ENCODE measurements around the gene ZNF516. TPM values are rescaled to one million over a fixed set of nuclear protein-coding genes. Genes with fewer than 3 reads are reported as not detected.
A peak's percentile ranks its signal among the peaks of the same experiment; 100 is the strongest.

Gene ZNF516
- total RNA-seq, 1 experiment from 2014 or later = 22.6 TPM

- Histone ChIP-seq H2BK120ac (ENCODE audit: low read depth, low read length, poor library complexity, severe bottlenecking) (no peak overlapping the region), H3K9ac (ENCODE audit: extremely low read depth, insufficient read length, low read length) (no peak overlapping the region), H4K5ac (ENCODE audit: insufficient read length, low read depth, low read length) (no peak overlapping the region), H3K23ac (ENCODE audit: insufficient read length, low read depth, low read length) (no peak overlapping the region), H3K4me2 (ENCODE audit: insufficient read depth, insufficient read length, low read length) (no peak overlapping the region), H2BK12ac (ENCODE audit: insufficient read length, low read depth, low read length) (no peak overlapping the region), H3K56ac (ENCODE audit: insufficient read length, low read depth, low read length) (no peak overlapping the region), H3K4ac (ENCODE audit: low read depth, low read length) (no peak overlapping the region), H3K9me3 (ENCODE audit: control insufficient read depth, low read depth, low read length) (no peaks in the 10 kb centered on the region), H3K14ac (ENCODE audit: insufficient read depth, low read length) (no peak overlapping the region), H3K27ac (ENCODE audit: insufficient read length, low read depth, low read length) (no peak overlapping the region), H4K20me1 (ENCODE audit: control insufficient read depth, insufficient read depth, insufficient read length) (no peaks in the 10 kb centered on the region), H3K4me1 (ENCODE audit: insufficient read depth, low read length) (0 out of 2 replicates have a peak, but pooled peaks cover 2% of the 10 kb centered on the region), H3K79me1 (ENCODE audit: insufficient read depth, low read depth, low read length, poor library complexity, severe bottlenecking) (no peaks in the 10 kb centered on the region), H3K18ac (ENCODE audit: insufficient read length, low read depth, low read length) (no peak overlapping the region), H4K91ac (ENCODE audit: insufficient read length, low read depth, low read length) (no peak overlapping the region), H3K79me2 (ENCODE audit: insufficient read depth, low read length) (no peaks in the 10 kb centered on the region), H2AFZ (ENCODE audit: low read length) (no peak overlapping the region), H3K27me3 (ENCODE audit: insufficient read depth, low read length) (no peaks in the 10 kb centered on the region; the same call in 1 of the 2 replicates), H2BK5ac (ENCODE audit: insufficient read length, low read length) (no peak overlapping the region), H3T11ph (ENCODE audit: low read length) (no peak overlapping the region), H3K23me2 (ENCODE audit: insufficient read length, low read depth, low read length, poor library complexity, severe bottlenecking) (peaks cover 9% of the 10 kb centered on the region), H2AK5ac (ENCODE audit: insufficient read length, low read length) (no peak overlapping the region), H4K8ac (replicated peaks; ENCODE audit: insufficient read length, low read depth, low read length) (no peak overlapping the region), H2BK15ac (ENCODE audit: low read depth, low read length) (no peak overlapping the region), H2BK20ac (ENCODE audit: low read depth, low read length, poor library complexity, severe bottlenecking) (no peak overlapping the region)
- DNase-seq = no peak
- WGBS (ENCODE audit: extremely low coverage, insufficient read length, low lambda C conversion rate) = no CpG with 5 or more reads among the region's 20 CpGs
- TF ChIP-seq CTCF (conservative IDR thresholded peaks at IDR 0.05) = no peak
- Mint-ChIP-seq H3K27me3 (ENCODE audit: low read depth) (peaks cover 8% of the 10 kb centered on the region), H3K27ac (peak overlapping the region in 1 of 3 experiments; percentile 63; a peak in 1 of 7 replicates), H3K4me1 (peaks cover 33 to 41% of the 10 kb centered on the region in 2 experiments), H3K4me3 (no peak overlapping the region), H3K9me3 (no peaks in the 10 kb centered on the region), H3K36me3 (ENCODE audit: insufficient read depth in 1 of 3, low read depth in 3 of 3) (peaks cover 0 to 5% (median 0%) of the 10 kb centered on the region in 3 experiments; a peak in 2 of 7 replicates)
These were observed 48.5 kb downstream of the ZNF516 start for GRCh38 chr18:76446321-76447257.

Measured in H9 (cell line).